HG03460 (cell line): ENCODE data around the gene ADORA1.

Experiments used
- ATAC-seq: cut with Tn5 transposase; IDR thresholded peaks from one replicate; pipeline ENCODE4 v1.9.1; 2021; ENCODE audit not compliant: unreplicated experiment

ADORA1 gene

DNA sequence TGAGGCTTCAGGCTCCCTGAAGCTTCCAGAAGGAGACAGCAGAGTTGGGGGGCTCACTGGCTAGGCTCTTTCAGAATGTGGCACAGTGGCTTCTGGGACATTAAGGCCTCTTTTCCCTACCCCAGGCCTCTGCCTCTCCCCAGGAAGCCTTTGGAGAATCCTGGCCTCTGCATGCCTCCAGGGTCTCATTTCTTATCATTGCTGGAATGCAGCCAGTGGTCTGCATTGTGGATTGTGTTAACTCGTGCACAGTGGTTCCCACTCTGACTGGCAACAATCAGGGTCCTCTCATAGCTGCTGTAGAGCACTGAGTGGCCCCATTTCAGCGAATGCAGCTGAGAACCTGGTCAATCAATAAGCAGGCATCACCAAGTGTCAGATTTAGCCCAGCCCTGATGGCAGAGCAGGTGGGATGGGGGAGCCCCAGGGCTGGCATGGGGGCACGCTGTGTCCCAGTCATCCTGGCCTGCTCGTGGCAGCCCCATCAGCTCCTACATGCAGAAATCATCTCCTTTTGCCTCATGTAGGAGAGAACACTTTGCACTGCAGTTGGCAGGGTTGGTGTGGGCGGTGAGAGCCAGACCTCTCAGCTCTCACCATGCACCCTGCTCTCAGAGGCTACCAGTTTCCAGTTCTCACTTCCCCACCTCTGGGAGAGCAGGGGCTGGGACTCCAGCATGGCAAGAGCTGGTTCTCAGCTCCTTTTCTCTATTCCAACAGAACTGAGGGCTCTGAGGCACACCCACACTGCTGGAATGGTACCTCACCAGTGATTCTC lies 13.4 kb downstream of the ADORA1 start:
- no peak for ATAC-seq

DNA sequence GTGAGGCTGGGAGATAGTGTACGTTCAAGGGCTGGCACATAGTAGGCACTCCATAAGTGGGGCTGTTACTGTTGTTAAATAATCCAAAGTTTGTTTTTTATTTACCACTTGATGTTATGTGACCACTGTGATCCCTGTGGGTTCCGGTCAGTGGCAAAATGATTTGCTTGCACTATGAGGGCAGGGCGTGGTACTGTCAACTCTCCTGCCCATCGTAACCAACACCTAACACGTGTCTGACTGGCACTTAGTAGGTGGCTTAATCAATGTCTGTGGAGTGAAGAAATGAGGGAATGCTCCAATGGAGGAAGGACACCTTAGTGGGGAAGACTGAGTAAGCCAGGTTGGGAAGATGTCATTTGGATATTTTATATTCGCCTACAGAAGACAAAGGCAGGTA lies 14.6 kb downstream of the ADORA1 start:
- ATAC-seq = no peak

DNA sequence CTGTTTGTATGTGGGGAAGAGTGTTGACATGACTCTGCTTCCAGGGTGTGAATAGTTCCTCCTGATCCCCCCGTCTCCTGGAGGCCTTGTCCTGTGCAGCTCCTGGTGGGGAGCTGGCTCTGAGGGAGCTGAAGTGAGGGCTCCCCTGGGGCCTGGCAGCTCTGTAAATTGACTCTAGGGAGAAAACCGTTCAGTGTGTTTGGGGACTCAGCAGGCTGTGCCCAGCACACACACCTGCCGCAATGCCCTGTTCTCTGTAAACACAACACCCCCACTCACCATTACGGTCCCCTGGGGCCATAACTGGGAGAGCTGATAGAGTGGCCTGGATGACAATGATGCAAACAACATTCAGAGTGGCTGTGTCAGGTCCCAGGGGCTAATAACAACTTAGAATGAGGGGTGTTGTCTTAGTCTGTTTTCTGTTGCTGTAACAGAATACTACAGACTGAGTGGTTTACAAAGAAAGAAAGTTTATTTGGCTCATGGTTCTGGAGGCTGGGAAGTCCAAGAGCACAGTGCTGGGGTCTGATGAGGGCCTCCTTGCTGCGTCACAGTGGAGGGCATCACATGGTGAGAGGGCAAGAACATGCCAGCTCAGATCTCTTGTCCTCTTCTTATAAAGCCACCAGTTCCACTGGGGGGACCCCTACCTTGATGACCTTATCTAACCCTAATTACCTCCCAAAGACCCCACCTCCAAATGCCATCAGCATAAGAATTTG lies 15.3 kb downstream of the ADORA1 start:
- ATAC-seq = no peak

DNA sequence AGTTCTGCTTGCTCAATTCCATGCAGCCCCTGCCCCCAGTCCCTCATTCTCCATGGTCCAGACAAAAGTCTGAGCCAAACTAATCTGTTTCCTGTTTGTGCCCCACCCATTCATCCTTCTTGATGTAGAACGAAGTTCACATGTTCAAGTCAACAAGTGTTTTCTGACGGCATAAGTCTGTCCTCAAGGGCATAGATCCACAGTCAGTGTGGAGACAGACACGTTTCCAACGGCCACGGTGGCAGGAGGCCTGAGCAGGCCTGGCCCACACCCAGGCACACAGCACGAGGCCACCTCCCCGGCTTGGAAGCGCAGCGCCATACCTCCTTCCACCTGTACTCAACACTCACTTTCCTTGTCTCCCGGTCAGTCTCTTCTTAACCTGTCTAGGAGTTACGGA lies 16.1 kb downstream of the ADORA1 start:
- no peak for ATAC-seq

DNA sequence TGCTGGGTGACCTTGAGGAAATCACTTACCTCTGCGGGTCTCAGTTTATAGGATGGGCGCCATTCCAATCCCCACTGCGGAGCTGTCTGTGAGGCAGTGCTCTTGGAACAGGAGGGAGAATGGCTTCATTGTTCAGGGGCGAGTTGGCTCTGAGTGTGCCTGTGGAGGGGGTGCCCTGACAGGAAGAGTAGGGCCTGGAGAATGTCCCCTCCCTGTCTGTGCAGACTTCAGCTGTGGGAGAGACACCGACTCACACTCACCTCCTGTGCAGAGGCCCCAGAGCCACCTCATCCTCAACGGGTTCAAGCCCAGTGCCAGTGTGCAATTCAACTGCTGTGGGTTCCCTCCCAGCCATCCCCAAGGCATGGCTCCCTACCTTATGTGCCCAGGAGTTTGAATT lies 17.1 kb downstream of the ADORA1 start:
- no peak for ATAC-seq

DNA sequence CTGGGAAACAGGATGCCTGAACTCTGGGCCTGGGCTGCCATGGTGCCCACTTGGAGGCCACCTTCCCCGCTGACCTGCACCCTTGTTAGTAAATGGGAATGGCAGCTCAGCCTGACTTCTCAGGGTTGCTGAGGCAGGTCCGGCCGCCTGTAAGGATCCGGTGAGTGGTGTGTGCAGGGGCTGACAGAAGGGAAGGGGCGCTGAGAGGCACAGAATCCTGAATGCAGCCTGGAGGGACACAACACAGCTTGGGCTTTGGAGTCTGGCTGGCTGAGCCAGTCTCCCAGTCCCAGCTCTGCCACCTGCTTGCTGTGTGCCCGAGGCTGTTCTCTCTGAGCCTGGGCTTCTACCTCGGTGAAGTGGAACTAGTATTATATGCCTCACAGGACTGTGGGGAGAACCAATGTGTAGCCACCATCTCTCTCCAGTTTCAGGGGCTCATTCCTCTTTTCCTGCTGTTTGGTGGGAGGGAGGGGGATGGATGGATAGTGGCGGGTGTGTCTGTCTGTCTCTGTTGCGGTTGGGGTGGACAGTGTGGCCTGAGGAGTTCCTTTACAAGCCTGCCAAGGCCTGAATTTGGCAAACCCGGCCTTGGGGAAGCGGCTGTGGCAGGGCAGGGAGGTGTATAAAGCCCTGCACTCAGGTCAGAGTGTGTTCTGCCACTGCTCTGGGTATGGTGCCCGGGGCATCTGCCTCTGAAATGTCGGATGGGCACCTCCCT lies 18.0 kb downstream of the ADORA1 start:
- no peak for ATAC-seq

DNA sequence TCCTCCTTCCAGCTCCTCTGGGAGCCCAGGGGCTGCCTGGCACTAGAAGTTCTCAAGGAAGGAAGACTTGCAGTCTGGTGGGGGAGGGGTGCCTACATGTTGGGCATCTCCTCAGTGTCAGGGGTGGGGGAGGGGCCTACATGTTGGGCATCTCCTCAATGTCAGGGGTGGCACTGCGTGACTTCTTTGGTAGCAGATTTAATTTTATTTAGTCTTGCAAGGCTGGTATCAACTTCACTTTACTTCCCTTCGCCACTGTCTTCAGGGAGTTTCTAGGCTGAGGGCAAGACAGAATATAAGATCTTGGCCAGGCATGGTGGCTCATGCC lies 18.5 kb downstream of the ADORA1 start:
- ATAC-seq = no peak

DNA sequence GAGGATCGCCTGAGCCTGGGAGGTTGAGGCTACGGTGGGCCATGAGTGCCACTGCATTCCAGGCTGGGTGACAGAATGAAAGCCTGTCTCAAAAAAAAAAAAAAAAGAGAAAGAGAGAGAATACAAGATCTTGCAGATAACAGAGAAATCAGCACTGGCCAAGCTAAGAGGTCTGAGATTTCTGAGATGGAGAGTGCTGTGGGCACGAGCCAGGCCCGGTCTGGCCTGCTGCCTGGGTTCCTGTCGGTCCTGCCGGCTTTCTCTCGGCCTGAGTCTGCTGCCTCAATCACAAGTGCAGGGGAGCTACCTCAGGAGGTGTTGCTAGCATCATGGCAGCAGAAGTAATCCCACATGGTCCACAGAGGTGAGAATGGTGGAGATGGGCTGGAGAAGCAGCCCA lies 19.0 kb downstream of the ADORA1 start:
- no peak for ATAC-seq

DNA sequence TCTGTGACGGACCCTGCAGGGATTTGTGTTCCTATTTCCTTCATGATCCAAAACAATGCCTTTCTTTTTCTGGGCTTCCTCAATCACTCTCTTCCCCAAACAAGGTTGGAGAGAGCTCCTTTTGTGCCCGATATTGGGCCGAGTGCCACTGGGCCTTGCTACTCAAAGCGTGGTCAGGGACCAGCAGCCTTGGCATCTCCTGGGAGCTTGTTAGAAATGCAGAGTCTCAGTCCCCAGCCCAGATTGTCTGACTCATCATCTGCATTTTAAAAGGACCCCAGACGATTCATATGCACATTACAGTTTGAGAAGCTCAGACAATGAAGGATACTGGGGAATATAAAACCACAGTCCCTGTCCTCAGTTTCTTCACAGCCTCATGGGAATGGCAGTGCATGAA lies 19.9 kb downstream of the ADORA1 start:
- ATAC-seq = no peak

DNA sequence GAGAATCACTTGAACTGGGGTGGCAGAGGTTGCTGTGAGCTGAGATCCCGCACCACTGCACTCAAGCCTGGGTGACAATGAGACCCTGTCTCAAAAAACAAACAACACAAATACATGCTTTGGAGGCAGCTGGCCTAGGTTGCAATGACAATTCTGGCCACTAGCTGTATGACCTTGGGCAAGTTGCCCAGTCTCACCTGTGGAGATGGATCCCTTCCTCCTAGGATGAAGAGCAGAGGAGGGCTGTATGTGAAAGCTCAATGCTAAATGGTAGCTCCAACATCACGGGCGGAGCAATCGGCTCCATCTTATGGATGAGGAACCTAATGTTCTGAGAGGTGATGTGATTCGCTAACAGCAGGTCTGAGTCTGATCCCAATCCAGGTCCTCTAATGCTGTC lies 20.6 kb downstream of the ADORA1 start:
- ATAC-seq = no peak

DNA sequence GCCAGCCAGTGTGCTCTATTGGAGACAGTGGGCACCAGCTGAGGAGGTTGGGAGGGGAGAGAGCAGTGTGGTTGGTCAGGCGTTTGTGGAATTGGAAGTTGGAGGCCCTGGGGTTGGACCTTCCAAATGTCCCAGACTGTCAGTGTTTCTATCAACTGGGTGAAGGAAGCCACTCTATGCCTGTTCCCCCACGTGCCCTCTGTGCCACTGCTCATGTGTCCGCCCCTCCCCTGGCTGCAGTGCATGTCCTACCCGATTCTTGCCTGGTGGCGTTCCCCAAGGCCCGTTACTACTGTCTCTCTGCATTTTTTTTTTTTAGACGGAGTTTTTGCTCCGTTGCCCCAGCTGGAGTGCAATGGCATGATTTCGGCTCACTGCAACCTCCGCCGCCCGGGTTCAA lies 21.1 kb downstream of the ADORA1 start:
- no peak for ATAC-seq

DNA sequence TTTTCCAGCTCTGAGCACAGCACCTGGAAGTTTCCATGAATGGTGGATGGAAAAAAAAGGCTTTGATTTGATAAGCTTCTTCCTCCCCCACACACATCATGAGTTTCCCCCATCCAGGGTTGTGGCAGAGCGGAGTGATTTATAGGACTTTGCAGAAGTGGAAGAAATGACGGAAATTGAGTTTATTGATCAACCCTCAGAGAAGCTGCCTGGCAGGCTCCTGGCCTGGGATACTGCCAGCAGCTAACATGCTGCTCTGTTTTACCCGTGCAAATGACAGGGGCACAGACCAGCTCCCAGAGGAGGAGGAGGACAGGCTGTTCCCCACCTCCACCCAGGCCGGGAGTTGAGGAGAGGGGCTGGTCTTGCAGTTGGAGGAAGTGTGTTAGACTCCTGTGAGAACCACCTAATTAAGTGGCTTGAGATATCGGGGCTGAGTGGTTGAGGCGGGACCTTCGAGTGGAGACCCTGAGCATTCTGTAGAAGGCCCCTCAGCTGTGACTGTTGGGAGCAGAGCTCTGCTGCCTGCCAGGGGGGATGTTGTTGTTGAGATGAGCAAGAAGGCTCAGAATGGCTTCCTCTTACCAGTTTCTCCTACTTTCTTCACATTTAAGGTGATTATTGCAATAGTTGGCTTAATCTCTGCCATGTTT lies 21.8 kb downstream of the ADORA1 start:
- no peak for ATAC-seq

DNA sequence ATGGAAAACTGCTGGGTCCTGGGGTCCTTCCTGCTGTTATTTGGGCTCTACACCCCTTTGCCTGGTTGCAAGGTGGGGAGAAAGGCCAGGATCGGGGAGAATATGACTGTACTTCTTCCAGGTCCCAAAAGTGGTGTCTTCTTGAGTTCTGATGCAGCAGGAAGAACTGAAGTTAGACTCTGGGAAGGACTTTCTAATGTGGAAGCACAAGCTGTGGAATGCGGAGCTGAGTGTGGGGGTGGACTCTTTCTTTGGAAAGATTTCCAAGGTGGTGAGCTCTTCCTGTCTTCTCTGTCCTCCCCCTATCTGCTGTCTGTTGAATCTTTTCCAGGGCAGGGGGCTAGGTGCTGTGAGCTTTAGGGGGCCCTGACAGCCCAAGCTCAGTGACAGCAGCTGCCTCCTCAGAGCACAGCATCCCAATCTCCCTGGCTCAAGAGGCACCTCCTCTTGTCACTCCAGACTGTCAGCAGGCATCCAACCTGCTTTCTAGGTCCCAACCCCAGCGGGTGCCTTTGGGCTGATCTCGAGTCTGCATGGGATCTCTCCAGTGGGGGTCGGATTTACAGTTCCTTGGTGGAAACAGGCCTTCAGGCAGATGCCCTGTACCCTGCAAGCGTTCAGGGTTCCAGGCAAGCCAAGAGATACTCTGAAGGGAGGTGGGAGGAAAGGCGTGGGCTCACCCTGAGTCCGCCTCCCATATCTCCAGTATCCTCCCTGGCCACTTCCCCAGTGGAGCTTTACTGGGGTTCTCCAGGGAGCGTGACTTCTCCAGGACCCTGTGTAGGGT lies 23.2 kb downstream of the ADORA1 start:
- ATAC-seq = no peak

DNA sequence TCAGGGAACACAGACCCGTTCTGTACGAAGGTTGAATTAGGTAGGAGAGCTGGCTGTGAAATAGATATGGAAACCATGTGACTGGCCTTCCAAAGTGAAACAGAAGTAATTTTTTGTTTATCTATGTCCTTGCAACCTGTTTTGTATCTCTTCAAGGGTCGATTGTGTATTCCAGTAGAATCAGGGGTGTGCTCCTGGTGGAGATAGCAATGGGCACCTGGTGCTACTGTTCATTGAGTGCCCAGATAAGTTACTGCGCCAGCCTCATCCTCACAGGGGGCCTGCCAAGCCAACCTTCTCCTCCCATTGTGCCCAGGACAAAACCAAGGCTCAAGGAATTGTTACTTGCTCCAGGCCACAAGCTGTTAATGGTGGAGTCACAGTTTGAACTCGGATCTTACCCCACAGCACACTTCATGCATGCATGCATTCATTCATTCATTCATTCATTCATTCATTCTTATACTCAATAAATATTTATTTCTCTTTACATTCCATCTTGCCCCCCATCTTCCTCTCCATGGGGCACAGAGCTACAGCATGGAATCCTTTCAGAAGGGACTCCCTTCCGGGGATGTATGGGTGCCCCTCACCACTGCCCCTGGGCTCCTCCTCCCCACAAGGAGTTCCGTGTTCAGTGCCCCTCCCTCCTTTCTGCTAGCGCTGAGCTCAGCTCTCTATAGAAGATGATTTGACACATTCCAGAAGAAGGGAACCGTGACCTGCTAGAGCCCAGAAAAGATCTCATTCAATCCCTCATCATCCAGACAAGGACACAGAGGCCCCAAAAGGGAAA lies 24.0 kb downstream of the ADORA1 start:
- no peak for ATAC-seq

DNA sequence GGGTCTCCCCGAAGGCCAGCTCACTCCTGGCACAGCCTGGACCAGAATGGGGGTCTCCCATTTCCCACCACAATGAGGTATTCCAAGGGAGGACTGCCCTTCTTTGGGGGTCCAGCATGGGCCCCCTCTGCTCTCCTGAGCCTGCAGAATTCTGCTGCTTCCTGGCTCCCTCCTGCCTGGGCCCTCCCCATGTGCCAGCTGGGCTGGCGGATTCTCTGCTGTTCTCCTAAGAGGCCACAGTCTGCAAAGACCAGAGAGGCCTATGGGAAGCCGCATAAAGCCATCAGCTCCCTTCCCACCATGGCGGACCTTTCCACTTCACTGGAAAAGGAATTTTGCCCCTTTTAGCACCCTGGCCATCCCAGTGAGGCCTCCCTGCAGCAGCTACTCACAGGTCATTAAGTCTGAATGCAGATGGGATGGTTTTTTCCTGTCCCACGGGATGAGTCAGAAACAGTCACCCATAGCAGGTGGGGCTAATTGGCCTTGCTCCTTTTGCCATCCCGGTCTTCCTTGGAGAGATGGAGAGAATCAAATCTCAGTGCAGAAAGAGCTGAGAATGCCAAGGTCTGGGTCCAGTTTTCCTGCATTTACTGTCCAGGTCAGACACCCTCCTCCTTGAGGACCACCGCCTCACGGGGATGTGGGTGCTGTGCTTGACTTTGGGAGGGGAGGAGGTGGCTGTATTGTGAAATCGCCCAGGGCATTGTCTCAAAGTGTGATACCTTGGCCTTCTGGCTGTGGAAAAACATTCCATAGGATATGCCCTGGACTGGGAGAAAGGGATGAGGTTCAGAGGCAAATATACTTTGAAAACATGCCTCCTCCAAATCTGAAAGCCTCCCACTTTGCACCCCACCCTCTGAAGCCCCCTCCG lies 24.9 kb downstream of the ADORA1 start:
- no peak for ATAC-seq

DNA sequence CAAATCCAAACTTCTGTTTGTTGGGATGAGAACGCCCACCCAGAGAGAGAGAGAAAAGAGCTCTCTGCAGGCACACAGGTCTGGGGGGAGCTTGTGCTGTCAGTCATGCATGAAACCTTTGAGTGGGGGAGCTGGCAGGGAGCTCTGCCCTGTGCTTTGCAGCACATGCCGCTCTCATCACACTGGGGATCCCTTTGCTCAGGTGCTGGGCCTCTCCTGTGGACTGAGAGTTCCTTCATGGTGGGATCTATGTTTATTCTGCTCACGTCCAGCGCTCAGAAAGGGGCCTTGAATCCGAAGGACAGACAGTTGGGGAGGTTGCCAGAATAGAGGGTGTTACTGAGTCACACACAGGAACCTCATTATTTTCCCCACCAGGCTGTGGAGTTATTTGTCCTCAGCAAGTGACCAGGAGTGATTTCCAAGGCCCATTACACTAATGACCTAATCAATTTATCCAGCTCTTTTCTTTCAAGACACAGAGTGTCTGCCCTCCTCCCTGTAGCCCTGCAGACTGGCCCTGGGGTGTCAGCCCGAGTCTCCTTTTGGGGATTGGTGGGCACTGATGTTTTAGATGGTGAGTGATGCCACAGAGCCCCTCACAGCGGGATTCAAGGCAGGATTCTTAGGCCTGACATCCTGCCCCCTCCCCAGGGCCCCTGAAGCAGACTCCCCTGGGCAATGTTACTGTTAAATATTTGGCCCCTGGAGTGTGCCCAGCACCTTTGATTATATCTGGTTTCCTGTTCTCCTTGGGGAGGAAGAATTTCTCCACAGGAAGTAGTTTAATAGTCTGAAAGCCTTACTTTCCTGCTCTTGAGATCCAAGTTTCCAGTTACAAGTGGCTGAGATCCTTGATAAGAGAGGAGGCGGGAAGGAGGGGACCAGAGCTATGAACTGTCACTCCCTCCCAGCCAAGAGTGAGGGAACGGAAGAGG lies 25.8 kb downstream of the ADORA1 start:
- no peak for ATAC-seq

DNA sequence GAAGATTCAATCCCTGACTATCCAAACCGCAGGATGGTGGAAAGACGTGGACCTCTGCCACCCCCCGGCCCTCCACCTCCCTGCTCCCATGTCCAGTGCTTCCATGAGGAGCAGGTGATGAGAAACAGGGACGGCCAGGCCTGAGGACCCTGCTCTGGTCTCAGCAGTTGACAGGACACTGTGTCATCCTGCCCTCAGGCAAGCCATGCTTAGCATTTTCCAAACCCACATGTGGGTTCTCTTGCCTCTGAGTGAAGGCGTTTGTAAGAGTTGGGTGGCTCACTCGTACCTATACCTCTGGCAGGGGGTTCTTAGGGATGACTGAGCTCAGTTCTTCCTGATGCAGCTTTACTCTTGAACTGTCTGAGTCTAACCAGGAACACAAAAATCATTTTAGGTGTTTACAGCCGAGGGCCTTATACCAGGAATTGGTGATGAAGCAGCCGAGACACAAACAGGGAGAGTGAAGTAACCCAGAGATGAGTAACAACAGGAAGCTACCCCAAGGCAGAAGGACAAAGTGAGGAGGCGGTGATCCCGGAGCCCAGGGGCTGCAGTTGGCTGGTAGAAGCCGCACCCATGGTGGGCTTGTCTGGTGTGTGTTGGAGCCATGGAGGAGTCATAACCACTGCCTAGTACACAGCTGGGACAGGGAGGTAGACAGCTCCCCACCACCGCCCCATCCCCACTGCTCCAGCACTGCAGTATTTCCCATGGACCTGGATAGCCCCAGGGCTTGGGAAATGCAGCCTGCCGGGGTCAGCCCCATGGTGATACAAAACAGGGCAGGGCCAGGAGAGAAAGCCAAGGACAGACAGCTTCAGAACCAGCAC lies 26.7 kb downstream of the ADORA1 start:
- ATAC-seq = no peak
